SU-DHL-6 (cell line): ENCODE results near the gene SH3GL2.

ENCODE experiments used
- H2AFZ ChIP-seq: fragments of 200-600 bp; sonication (generic); 2 replicates; pipeline ENCODE4 v1.6.1; 2014; ENCODE audit warnings: low read depth, mild to moderate bottlenecking, moderate library complexity, mixed read lengths, antibody characterized with exemption, low read length; ENCODE audit not compliant: severe bottlenecking
- H3F3A ChIP-seq: fragments of 200-600 bp; shearing (Covaris generic); 2 replicates; pipeline ENCODE4 v1.6.0; 2016; ENCODE audit warnings: antibody characterized with exemption, mild to moderate bottlenecking; ENCODE audit not compliant: insufficient read depth
- H3K27ac ChIP-seq: fragments of 200-600 bp; sonication (generic); 2 replicates; pipeline ENCODE4 v1.5.1; 2016; ENCODE audit warnings: low read depth, mild to moderate bottlenecking, low read length, moderate library complexity, mixed read lengths
- H3K27me3 ChIP-seq: fragments of 200-600 bp; sonication (generic), shearing (Covaris generic); 2 replicates; pipeline ENCODE4 v1.6.0; 2014; ENCODE audit warnings: mild to moderate bottlenecking, low read length
- H3K36me3 ChIP-seq: fragments of 200-600 bp; sonication (generic); 2 replicates; pipeline ENCODE4 v1.6.1; 2014; ENCODE audit warnings: mild to moderate bottlenecking, low read length, mixed read lengths
- H3K4me2 ChIP-seq: fragments of 300-600, 200-600 bp; shearing (Covaris generic), sonication (generic); 2 replicates; pipeline ENCODE4 v1.6.0; 2014; ENCODE audit warnings: low read length, low read depth, mild to moderate bottlenecking; ENCODE audit not compliant: poor library complexity, severe bottlenecking
- H3K4me3 ChIP-seq: fragments of 200-600 bp; sonication (generic); 2 replicates; pipeline ENCODE4 v1.5.1; 2014; ENCODE audit warnings: antibody characterized with exemption, low read length, mild to moderate bottlenecking, mixed read lengths; ENCODE audit not compliant: insufficient read depth, poor library complexity, severe bottlenecking
- H3K79me2 ChIP-seq: fragments of 200-600 bp; sonication (generic); 2 replicates; pipeline ENCODE4 v1.6.1; 2014; ENCODE audit warnings: mild to moderate bottlenecking, low read length, moderate library complexity; ENCODE audit not compliant: insufficient read depth
- H3K9ac ChIP-seq: fragments of 200-600 bp; sonication (generic); 2 replicates; pipeline ENCODE4 v1.7.0; 2014; ENCODE audit warnings: mild to moderate bottlenecking, low read length
- H3K9me2 ChIP-seq: fragments of 200-600 bp; sonication (generic); replicated peaks from 2 replicates; pipeline ENCODE4 v1.6.1; 2014; ENCODE audit warnings: low read length; ENCODE audit not compliant: insufficient read depth
- H3K9me3 ChIP-seq: fragments of 200-600 bp; sonication (generic); 2 replicates; pipeline ENCODE4 v1.6.1; 2014; ENCODE audit warnings: low read length, mixed read lengths; ENCODE audit not compliant: insufficient read depth
- H4K20me1 ChIP-seq: fragments of 200-600 bp; sonication (generic); 2 replicates; pipeline ENCODE4 v1.6.1; 2014; ENCODE audit warnings: low read depth, mild to moderate bottlenecking, antibody characterized with exemption, low read length, moderate library complexity, mixed read lengths
- EZH2phosphoT487 ChIP-seq: fragments of 200-600 bp; sonication (generic), shearing (Covaris generic); conservative IDR thresholded peaks from 2 replicates; pipeline ENCODE4 v1.6.1; 2018; ENCODE audit warnings: mild to moderate bottlenecking, antibody characterized with exemption, low read length, moderate library complexity, mixed read lengths
- TF ChIP-seq, protein P1 (sequence below): fragments of 200-600 bp; sonication (generic); IDR thresholded peaks from one replicate; pipeline ENCODE4 v1.5.1; 2017; ENCODE audit warnings: antibody characterized with exemption, mild to moderate bottlenecking, low read length, moderate library complexity; ENCODE audit not compliant: insufficient read depth, poor library complexity, severe bottlenecking

SH3GL2 gene

GRCh38 chr9:17578911-17579793, at the start of gene SH3GL2:
TSS of gene SH3GL2 (plus strand) at chr9:17579066.
- no peak within 1 kb of the TSS for H3K9ac ChIP-seq
- no peak within 1 kb of the TSS for H3K4me3 ChIP-seq
- no peak within 1 kb of the TSS for H2AFZ ChIP-seq
- no peak for TF ChIP-seq EZH2phosphoT487
- TF ChIP-seq, protein P1, sequence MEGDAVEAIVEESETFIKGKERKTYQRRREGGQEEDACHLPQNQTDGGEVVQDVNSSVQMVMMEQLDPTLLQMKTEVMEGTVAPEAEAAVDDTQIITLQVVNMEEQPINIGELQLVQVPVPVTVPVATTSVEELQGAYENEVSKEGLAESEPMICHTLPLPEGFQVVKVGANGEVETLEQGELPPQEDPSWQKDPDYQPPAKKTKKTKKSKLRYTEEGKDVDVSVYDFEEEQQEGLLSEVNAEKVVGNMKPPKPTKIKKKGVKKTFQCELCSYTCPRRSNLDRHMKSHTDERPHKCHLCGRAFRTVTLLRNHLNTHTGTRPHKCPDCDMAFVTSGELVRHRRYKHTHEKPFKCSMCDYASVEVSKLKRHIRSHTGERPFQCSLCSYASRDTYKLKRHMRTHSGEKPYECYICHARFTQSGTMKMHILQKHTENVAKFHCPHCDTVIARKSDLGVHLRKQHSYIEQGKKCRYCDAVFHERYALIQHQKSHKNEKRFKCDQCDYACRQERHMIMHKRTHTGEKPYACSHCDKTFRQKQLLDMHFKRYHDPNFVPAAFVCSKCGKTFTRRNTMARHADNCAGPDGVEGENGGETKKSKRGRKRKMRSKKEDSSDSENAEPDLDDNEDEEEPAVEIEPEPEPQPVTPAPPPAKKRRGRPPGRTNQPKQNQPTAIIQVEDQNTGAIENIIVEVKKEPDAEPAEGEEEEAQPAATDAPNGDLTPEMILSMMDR, result no peak
- no peaks in the 10 kb centered on the region for H3F3A ChIP-seq
- no peak within 1 kb of the TSS for H3K27ac ChIP-seq
- H3K9me3 ChIP-seq, result no peaks in the 10 kb centered on the region
- H3K79me2 ChIP-seq, result no peaks in the 10 kb centered on the region
- no peaks in the 10 kb centered on the region for H3K36me3 ChIP-seq
- H4K20me1 ChIP-seq, result no peaks in the 10 kb centered on the region
- H3K4me2 ChIP-seq, result no peak within 1 kb of the TSS
- no peaks in the 10 kb centered on the region for H3K27me3 ChIP-seq
- no peaks in the 10 kb centered on the region for H3K9me2 ChIP-seq

DNA sequence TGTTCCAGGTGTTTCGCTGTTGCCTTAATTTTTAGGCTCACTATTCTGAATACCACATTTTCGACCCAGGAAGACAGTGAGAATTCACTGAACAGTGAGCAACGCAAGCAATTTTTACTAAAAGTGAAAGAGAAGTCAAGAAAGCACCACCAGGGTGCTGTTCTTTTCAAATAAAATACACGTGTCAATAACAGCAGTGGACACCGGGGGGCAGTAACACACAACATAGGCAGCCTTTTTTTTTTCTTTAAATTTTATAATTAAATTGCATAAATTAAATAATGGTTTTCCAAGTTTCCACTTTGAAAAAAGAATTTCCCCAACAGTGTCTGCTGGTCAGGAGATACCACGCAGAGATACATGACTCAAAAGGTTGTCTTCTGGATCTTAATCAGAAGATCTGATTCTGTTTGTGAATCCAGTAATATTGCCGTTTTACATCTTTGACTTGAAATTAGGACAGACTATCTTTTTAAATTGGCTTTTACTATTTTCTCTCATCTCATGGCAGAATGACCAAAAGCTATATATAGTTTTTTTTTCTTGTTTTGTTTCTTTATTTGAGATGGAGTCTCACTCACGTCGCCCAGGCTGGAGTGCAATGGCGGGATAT, 47.1 kb upstream of the SH3GL2 start:
- Histone ChIP-seq H2AFZ (no peak overlapping the region), H3K4me3 (no peak overlapping the region), H3K36me3 (no peaks in the 10 kb centered on the region), H3K4me2 (no peak overlapping the region), H3K79me2 (no peaks in the 10 kb centered on the region), H3K9me2 (no peaks in the 10 kb centered on the region), H4K20me1 (no peaks in the 10 kb centered on the region), H3K27ac (no peak overlapping the region), H3K9ac (no peak overlapping the region), H3K27me3 (no peaks in the 10 kb centered on the region), H3K9me3 (no peaks in the 10 kb centered on the region), H3F3A (no peaks in the 10 kb centered on the region)
- TF ChIP-seq, protein P1, result peak; percentile 61
- no peak for TF ChIP-seq EZH2phosphoT487

- no peak overlapping the region for H3K27ac ChIP-seq
- no peaks in the 10 kb centered on the region for H4K20me1 ChIP-seq
- no peaks in the 10 kb centered on the region for H3F3A ChIP-seq
- no peak overlapping the region for H3K4me3 ChIP-seq
- no peak for TF ChIP-seq EZH2phosphoT487
- TF ChIP-seq, protein P1, result no peak
- no peaks in the 10 kb centered on the region for H3K9me2 ChIP-seq
- H2AFZ ChIP-seq, result no peak overlapping the region
- H3K27me3 ChIP-seq, result no peaks in the 10 kb centered on the region
- no peak overlapping the region for H3K9ac ChIP-seq
- H3K9me3 ChIP-seq, result no peaks in the 10 kb centered on the region
- no peaks in the 10 kb centered on the region for H3K36me3 ChIP-seq
- H3K79me2 ChIP-seq, result no peaks in the 10 kb centered on the region
- H3K4me2 ChIP-seq, result no peak overlapping the region
Measured at GRCh38 chr9:17532461-17532860, 46.4 kb upstream of the SH3GL2 start.
